CD8-positive, alpha-beta memory T cell (primary cell): Measurements from ENCODE around the gene SLC29A3. TPM values are rescaled to one million over a fixed set of nuclear protein-coding genes. Genes with fewer than 3 reads are reported as not detected.

ENCODE experiments used
- CTCF ChIA-PET: fragments of 350-600 bp; sonication (Branson Sonifier 250); formaldehyde crosslinking; loops from one replicate; lab custom pipeline; 2021; ENCODE audit warnings: antibody characterized with exemption; lab: Charles Lee
- POLR2A ChIA-PET: fragments of 350-600 bp; sonication (Branson Sonifier 250); formaldehyde crosslinking; loops from one replicate; lab custom pipeline; 2021; ENCODE audit warnings: antibody characterized with exemption; lab: Charles Lee
- DNase-seq, 5 donors: peaks; one replicate each; pipeline versions ENCODE4 v3.0.0 to v3.0.0-alpha.2; 2020 to 2022; ENCODE audit warnings: mixed read lengths in 1 of 5
- H3K27ac ChIP-seq: one replicate; pipeline ENCODE4 v1.7.0; 2013; ENCODE audit warnings: low read depth, mild to moderate bottlenecking, low read length, moderate library complexity
- H3K27me3 ChIP-seq: 2 replicates; pipeline ENCODE4 v1.7.0; 2013; ENCODE audit warnings: low read length, mild to moderate bottlenecking; ENCODE audit not compliant: insufficient read depth, poor library complexity, severe bottlenecking
- H3K36me3 ChIP-seq: 2 replicates; pipeline ENCODE4 v1.7.0; 2013; ENCODE audit warnings: mild to moderate bottlenecking, low read length, moderate library complexity; ENCODE audit not compliant: insufficient read depth
- H3K4me1 ChIP-seq: 2 replicates; pipeline ENCODE4 v1.7.0; 2013; ENCODE audit warnings: mild to moderate bottlenecking, low read length, moderate library complexity; ENCODE audit not compliant: insufficient read depth
- H3K4me3 ChIP-seq: 2 replicates; pipeline ENCODE4 v1.7.0; 2013; ENCODE audit warnings: mild to moderate bottlenecking, low read length
- H3K9me3 ChIP-seq: 2 replicates; pipeline ENCODE4 v1.7.0; 2013; ENCODE audit warnings: mild to moderate bottlenecking, low read length
- H3K27ac Mint-ChIP-seq, 8 donors: one replicate each; pipeline ENCODE4 v1.8.0; 2020 to 2021; ENCODE audit warnings: mixed read lengths in 8 of 8, mild to moderate bottlenecking in 6 of 8, inconsistent platforms in 3 of 8, moderate library complexity in 3 of 8
- H3K27me3 Mint-ChIP-seq, 2 donors: one replicate each; pipeline ENCODE4 v1.8.0; 2020 to 2021; ENCODE audit warnings: mixed read lengths in 2 of 2, mild to moderate bottlenecking in 1 of 2, moderate library complexity in 1 of 2
- H3K36me3 Mint-ChIP-seq, 3 donors: one replicate each; pipeline ENCODE4 v1.8.0; 2020 to 2021; ENCODE audit warnings: mixed read lengths in 3 of 3, inconsistent platforms in 1 of 3, mild to moderate bottlenecking in 1 of 3
- H3K4me1 Mint-ChIP-seq, 3 donors: one replicate each; pipeline ENCODE4 v1.8.0; 2020 to 2021; ENCODE audit warnings: mixed read lengths in 3 of 3, inconsistent platforms in 1 of 3, mild to moderate bottlenecking in 1 of 3
- H3K4me3 Mint-ChIP-seq, 7 donors: one replicate each; pipeline ENCODE4 v1.8.0; 2020 to 2021; ENCODE audit warnings: mixed read lengths in 7 of 7, mild to moderate bottlenecking in 6 of 7, moderate library complexity in 4 of 7, inconsistent platforms in 2 of 7
- H3K9me3 Mint-ChIP-seq, 5 donors: one replicate each; pipeline ENCODE4 v1.8.0; 2020 to 2022; ENCODE audit warnings: mixed read lengths in 5 of 5, mild to moderate bottlenecking in 3 of 5, moderate library complexity in 2 of 5, inconsistent platforms in 1 of 5
- polyA plus RNA-seq: library from polyadenylated mRNA; unstranded; fragments of 300-500 nt; fragmentation: Illumina TruSeq; gene quantifications from one replicate; pipeline ENCODE4 v1.2.3, GENCODE V29; 2021
- total RNA-seq, 2 experiments: library from RNA; stranded (reverse); gene quantifications; one replicate each; pipeline ENCODE4 v1.2.3, GENCODE V29; 2021

Gene SLC29A3
- total and polyA plus RNA-seq, 3 experiments from 2014 or later: 6.0 to 11.0 (median 8.2) TPM

DNA sequence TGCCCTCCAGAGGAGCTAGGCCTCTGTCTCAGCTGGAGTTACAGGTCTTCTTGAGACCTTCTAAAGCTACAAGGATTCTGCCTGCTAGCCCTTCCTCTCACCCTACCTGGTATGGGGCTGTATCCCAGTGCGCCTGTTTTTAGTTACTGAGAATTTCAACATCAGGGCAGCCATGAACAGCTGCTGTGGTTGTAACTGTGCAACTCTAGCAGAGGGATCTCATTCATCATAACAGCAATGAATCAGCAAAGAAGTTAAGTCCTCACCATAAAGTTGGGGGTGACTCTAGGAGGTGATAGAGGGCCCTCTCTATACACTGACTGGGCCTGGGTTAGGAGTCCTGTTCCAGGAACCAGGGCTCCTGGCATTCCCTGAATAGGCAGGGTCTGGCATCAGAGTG lies 63.7 kb downstream of the SLC29A3 start:
- ChIA-PET CTCF (interaction anchor here (2.8 to 2.9 kb wide), 2 partner anchors 11 to 429 kb away, joined by 12 to 17 read pairs; no protein-coding TSS in a partner anchor), POLR2A (no interaction called here)
- Mint-ChIP-seq H3K36me3 (no peaks in the 10 kb centered on the region), H3K27me3 (peaks cover 0 to 5% of the 10 kb centered on the region in 2 donors), H3K4me3 (no peak overlapping the region), H3K9me3 (no peaks in the 10 kb centered on the region), H3K4me1 (peaks cover 0 to under 1% (median under 1%) of the 10 kb centered on the region in 3 donors), H3K27ac (no peak overlapping the region)
- Histone ChIP-seq H3K27me3 (no peaks in the 10 kb centered on the region), H3K36me3 (no peaks in the 10 kb centered on the region), H3K4me1 (no peaks in the 10 kb centered on the region), H3K27ac (no peak overlapping the region), H3K9me3 (no peaks in the 10 kb centered on the region), H3K4me3 (no peak overlapping the region)
- no peak for DNase-seq

DNA sequence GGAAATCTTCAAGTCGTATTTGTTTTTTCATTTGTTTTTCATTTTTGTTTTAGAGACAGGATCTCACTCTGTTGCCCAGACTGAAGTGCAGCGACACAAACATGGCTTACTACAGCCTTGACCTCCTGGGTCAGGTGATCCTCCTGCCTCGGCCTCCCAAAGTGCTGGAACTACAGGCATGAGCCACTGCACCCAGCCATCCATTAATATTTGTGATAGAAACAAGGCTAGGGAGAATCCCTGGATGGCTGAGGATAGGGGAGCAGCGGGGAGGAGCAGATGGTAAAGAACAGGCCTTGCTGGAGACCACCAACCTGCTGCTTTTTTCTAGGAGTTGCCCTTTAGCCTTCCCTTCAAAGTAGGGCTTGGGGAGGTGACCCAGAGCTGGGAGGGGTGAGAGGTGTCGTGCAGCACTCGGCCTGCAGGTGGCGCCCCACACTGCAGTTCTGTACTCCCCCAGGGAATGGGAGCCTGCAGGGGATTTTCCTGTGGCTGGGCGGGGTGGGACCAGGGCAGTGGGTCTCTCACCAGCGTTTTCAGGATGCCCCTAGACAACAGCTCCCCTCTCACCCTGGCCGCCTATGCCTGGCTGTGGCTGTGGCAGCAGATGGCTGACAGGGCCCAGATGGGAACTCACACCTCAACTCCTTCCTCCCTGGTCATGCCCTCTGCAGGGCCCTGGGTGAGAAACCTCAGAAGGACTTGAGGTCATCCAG lies 65.1 kb downstream of the SLC29A3 start:
- ChIA-PET CTCF (interaction anchor here (0.6 to 2.9 kb wide), 15 partner anchors 8 to 512 kb away, joined by 3 to 17 read pairs (median 5); partner anchors contain the start of gene SLC29A3), POLR2A (no interaction called here)
- Histone ChIP-seq H3K27me3 (no peaks in the 10 kb centered on the region), H3K4me3 (no peak overlapping the region), H3K27ac (no peak overlapping the region), H3K9me3 (no peaks in the 10 kb centered on the region), H3K36me3 (no peaks in the 10 kb centered on the region), H3K4me1 (no peaks in the 10 kb centered on the region)
- no peaks in the 10 kb centered on the region for H3K9me3 Mint-ChIP-seq
- no peak overlapping the region for H3K4me3 Mint-ChIP-seq
- DNase-seq: peak; percentile 55 to 78 (median 67)
- H3K27ac Mint-ChIP-seq: no peak overlapping the region
- no peaks in the 10 kb centered on the region for H3K36me3 Mint-ChIP-seq
- peaks cover 5 to 15% of the 10 kb centered on the region in 2 donors for H3K27me3 Mint-ChIP-seq
- no peaks in the 10 kb centered on the region for H3K4me1 Mint-ChIP-seq

DNA sequence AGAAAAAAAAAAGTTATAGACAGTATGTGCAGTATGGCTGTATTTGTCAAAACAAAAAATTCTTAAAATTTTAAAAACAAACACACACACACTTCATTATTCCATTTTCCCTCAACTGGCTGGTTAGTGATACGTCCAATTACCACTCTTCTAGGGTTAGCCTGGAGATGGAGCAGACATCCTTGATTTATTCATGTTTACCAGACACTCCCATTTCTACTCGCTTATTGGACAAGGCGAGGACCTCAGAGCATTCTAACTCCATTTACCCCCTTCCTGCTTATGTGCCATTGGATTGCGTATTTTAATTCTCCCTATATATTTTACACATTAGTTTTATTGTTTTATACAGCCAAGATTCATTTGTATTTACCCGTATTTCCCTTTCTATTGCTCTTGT lies 69.1 kb downstream of the SLC29A3 start:
- POLR2A ChIA-PET: no interaction called here
- no peak overlapping the region for H3K27ac Mint-ChIP-seq

DNA sequence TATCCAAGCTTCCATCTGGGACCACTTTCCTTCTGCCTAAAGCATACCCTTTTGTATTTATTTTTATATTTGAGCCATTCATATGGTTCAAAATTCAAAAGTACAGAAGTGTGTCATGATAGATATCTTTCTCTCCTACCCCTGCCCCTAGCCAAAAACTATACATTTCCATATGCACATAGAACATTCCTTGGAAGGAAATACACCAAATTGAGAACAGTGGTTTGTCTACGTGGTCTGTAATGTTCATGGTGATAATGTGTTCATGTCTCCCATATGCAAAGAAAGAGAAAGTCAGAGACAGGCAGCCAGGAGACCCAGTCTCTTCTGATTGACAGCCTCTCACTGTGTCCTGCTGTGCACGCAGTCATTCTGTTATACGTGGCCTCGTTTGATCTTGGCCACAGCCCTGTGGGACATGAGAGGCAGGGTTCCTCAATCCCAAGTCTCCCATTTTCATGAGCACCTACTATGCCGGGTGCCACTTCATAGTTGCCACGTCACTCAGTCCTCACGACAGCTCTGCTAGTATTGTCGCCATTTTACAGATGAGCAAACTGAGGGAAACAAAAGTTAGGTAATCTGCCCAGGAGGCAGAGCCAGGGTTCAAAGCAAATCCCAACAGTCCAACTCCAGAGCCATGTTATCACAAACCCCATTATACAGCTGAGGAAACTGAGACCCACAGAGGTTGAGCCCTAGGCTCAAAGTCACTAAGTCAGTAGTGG lies 69.7 kb downstream of the SLC29A3 start:
- CTCF ChIA-PET: no interaction called here

More for the DNA sequence above, 69.1 kb downstream of the SLC29A3 start:
- Mint-ChIP-seq H3K4me3 (no peak overlapping the region), H3K4me1 (no peaks in the 10 kb centered on the region), H3K27me3 (peaks cover 20 to 41% of the 10 kb centered on the region in 2 donors), H3K36me3 (no peaks in the 10 kb centered on the region), H3K9me3 (no peaks in the 10 kb centered on the region)
- H3K36me3 ChIP-seq: no peaks in the 10 kb centered on the region
- peaks cover 4% of the 10 kb centered on the region for H3K27me3 ChIP-seq
- no peak overlapping the region for H3K4me3 ChIP-seq
- H3K4me1 ChIP-seq: no peaks in the 10 kb centered on the region
- no peak for DNase-seq
- no peaks in the 10 kb centered on the region for H3K9me3 ChIP-seq
- no peak overlapping the region for H3K27ac ChIP-seq
- CTCF ChIA-PET: no interaction called here

DNA sequence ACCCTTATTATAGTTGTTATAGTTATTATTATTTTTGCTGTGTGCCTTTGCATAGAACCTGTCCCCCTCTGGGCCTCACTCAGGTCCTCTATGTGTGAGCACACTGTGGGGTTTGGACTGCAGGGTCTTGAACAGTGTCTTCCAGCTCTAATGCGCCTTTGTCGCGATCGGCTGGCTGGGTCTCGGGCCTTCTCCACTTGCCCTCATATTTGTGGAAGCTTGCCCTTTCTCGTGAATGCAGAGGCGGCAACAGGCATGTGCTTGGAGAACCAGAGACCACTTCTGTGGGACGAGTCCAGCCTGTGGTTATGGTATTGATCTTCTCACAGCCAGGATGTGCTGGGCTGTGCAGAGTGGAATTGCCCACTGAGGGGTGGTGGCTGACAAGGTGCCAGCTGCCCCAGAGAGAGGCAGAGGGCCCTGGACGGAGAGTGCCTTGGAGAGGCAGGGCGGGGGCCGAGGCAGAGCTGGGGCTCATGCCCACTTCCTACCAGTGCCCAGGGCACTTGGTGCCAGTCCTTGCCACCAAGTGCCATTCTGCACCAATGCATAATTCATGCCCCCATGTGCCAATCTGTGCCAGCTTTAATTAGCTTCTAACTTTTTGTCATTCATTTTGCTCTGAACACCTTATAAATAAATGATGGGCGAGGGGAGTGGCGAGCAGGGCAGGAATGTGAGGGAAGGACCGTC lies 70.9 kb downstream of the SLC29A3 start:
- Histone ChIP-seq H3K4me1 (no peaks in the 10 kb centered on the region), H3K36me3 (no peaks in the 10 kb centered on the region), H3K4me3 (no peak overlapping the region), H3K27ac (no peak overlapping the region), H3K9me3 (no peaks in the 10 kb centered on the region), H3K27me3 (peaks cover 10% of the 10 kb centered on the region)
- H3K27me3 Mint-ChIP-seq: peaks cover 29 to 56% of the 10 kb centered on the region in 2 donors
- DNase-seq: no peak
- POLR2A ChIA-PET: interaction anchor here (1.1 kb wide), 1 partner anchor 384 kb away, joined by 3 read pairs; the partner anchor contains the start of gene VSIR
- H3K9me3 Mint-ChIP-seq: no peaks in the 10 kb centered on the region
- CTCF ChIA-PET: no interaction called here
- peaks cover 0 to 3% (median 0%) of the 10 kb centered on the region in 3 donors for H3K36me3 Mint-ChIP-seq
- no peak overlapping the region for H3K4me3 Mint-ChIP-seq
- no peaks in the 10 kb centered on the region for H3K4me1 Mint-ChIP-seq
- no peak overlapping the region for H3K27ac Mint-ChIP-seq

More for the DNA sequence above, 69.7 kb downstream of the SLC29A3 start:
- no peak overlapping the region for H3K4me3 Mint-ChIP-seq
- POLR2A ChIA-PET: no interaction called here
- H3K9me3 ChIP-seq: no peaks in the 10 kb centered on the region
- no peak overlapping the region for H3K4me3 ChIP-seq
- no peak for DNase-seq
- H3K27ac ChIP-seq: no peak overlapping the region
- H3K4me1 ChIP-seq: no peaks in the 10 kb centered on the region
- peaks cover 23 to 47% of the 10 kb centered on the region in 2 donors for H3K27me3 Mint-ChIP-seq
- no peaks in the 10 kb centered on the region for H3K9me3 Mint-ChIP-seq
- no peaks in the 10 kb centered on the region for H3K36me3 Mint-ChIP-seq
- H3K27ac Mint-ChIP-seq: peak overlapping the region in 1 of 8 donors; percentile 30
- no peaks in the 10 kb centered on the region for H3K4me1 Mint-ChIP-seq
- no peaks in the 10 kb centered on the region for H3K36me3 ChIP-seq
- H3K27me3 ChIP-seq: peaks cover 6% of the 10 kb centered on the region

DNA sequence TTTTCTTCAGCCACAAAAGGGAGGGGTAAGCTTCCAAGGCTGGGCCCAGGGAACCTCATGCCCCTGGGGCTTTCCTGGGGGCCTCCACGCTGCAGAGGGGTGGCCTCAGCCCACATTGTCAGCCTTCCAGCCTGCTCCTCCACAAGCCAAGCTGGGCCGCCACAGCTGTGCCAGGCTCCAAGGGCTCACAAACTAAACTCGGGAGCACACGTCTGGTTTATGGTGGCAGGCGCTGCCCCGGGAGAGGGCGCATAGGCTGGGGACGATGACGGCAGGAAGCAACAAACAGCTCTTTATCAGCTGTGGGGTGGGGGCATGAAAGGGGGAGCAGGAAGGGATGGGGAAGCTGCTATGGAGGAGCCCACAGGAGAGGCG lies 71.4 kb downstream of the SLC29A3 start:
- Mint-ChIP-seq H3K27me3 (peaks cover 32 to 61% of the 10 kb centered on the region in 2 donors), H3K4me1 (no peaks in the 10 kb centered on the region), H3K27ac (no peak overlapping the region), H3K4me3 (no peak overlapping the region), H3K36me3 (peaks cover 0 to 3% (median 0%) of the 10 kb centered on the region in 3 donors), H3K9me3 (no peaks in the 10 kb centered on the region)
- Histone ChIP-seq H3K4me3 (no peak overlapping the region), H3K9me3 (no peaks in the 10 kb centered on the region), H3K4me1 (no peaks in the 10 kb centered on the region), H3K27me3 (peaks cover 14% of the 10 kb centered on the region), H3K36me3 (no peaks in the 10 kb centered on the region), H3K27ac (no peak overlapping the region)
- ChIA-PET CTCF (no interaction called here), POLR2A (interaction anchor here (1.1 kb wide), 1 partner anchor 383 kb away, joined by 3 read pairs; the partner anchor contains the start of gene VSIR)
- no peak for DNase-seq

DNA sequence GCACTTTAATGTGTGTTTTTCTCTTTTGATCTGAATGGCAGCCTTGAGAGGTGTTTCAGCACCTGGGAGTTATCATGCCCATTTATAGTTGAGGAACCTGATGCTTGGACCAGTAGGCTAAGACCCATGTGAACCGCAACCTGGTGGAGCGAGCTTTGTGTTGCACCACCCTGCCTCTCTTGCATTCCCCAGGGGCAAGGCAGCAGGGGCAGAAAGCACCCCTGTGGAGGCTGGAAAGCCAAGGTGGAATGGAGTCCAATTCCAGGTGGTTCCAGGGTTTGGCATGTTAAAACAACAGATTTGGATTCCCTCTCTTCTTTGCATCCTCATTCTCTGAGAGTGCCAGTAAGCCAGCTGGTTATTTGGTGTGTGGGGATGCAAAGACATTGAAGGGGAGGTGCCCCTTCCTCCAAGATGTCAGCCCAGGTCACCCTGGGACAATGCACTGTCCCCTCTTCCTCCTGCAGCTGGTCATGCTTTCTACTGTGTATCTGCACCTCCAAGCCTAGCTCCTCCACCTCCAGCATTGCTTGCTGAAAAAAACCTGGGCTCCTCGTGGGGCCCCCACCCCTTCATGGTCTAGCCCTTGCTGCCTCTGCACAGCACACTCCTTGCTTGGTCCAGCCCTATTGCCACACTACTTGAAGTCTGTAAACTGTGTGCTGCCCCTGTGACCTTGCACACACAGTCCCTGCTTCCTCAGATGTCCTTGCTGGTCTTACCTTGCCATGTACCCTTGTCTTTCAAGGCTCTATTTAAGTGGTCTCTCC lies 72.0 kb downstream of the SLC29A3 start:
- Histone ChIP-seq H3K9me3 (no peaks in the 10 kb centered on the region), H3K27ac (no peak overlapping the region), H3K36me3 (no peaks in the 10 kb centered on the region), H3K4me1 (no peaks in the 10 kb centered on the region), H3K4me3 (no peak overlapping the region), H3K27me3 (peaks cover 20% of the 10 kb centered on the region)
- no peak for DNase-seq
- Mint-ChIP-seq H3K36me3 (peaks cover 0 to 3% (median 0%) of the 10 kb centered on the region in 3 donors), H3K4me3 (no peak overlapping the region), H3K27ac (peak overlapping the region in 1 of 8 donors; percentile 5), H3K27me3 (peaks cover 36 to 68% of the 10 kb centered on the region in 2 donors), H3K4me1 (peaks cover 2 to 6% (median 5%) of the 10 kb centered on the region in 3 donors), H3K9me3 (no peaks in the 10 kb centered on the region)
- ChIA-PET POLR2A (interaction anchor here (1.1 kb wide), 1 partner anchor 383 kb away, joined by 3 read pairs; the partner anchor contains the start of gene VSIR), CTCF (no interaction called here)
